ENCODE data around the gene WASF1.

The WASF1 gene

GRCh38 chr6:110102411-110102810 is 77.1 kb downstream of the WASF1 start:
- DNase-seq (ENCODE audit: extremely low read depth, low read depth) = no peak

GRCh38 chr6:110101885-110102284 is 77.6 kb downstream of the WASF1 start:
- no peak for TF ChIP-seq CTCF (IDR thresholded peaks at IDR 0.05; ENCODE audit: low read depth, low read length)
- DNase-seq (ENCODE audit: extremely low read depth, low read depth) = no peak

More at GRCh38 chr6:110102411-110102810, 77.1 kb downstream of the WASF1 start:
- no peak for TF ChIP-seq CTCF (IDR thresholded peaks at IDR 0.05; ENCODE audit: low read depth, low read length)

- no peak for DNase-seq (ENCODE audit: extremely low read depth, low read depth)
- TF ChIP-seq CTCF (IDR thresholded peaks at IDR 0.05; ENCODE audit: low read depth, low read length) = no peak
These were observed 80.9 kb downstream of the WASF1 start for GRCh38 chr6:110098511-110099116.

GRCh38 chr6:110097443-110097842 is 82.0 kb downstream of the WASF1 start:
- DNase-seq (ENCODE audit: extremely low read depth, low read depth) = no peak
- no peak for TF ChIP-seq CTCF (IDR thresholded peaks at IDR 0.05; ENCODE audit: low read depth, low read length)

- no peak for TF ChIP-seq CTCF (IDR thresholded peaks at IDR 0.05; ENCODE audit: low read depth, low read length)
- DNase-seq (ENCODE audit: extremely low read depth, low read depth) = no peak
These were observed 83.5 kb downstream of the WASF1 start for GRCh38 chr6:110095935-110096334.

- no peak for TF ChIP-seq CTCF (IDR thresholded peaks at IDR 0.05; ENCODE audit: low read depth, low read length)
- no peak for DNase-seq (ENCODE audit: extremely low read depth, low read depth)
These were observed 84.4 kb downstream of the WASF1 start for GRCh38 chr6:110095101-110095500.

- no peak for TF ChIP-seq CTCF (IDR thresholded peaks at IDR 0.05; ENCODE audit: low read depth, low read length)
- DNase-seq (ENCODE audit: extremely low read depth, low read depth) = no peak
These were observed 85.5 kb downstream of the WASF1 start for GRCh38 chr6:110093981-110094380.
